ENCODE results near the gene UGT1A7.

Gene UGT1A7

DNA sequence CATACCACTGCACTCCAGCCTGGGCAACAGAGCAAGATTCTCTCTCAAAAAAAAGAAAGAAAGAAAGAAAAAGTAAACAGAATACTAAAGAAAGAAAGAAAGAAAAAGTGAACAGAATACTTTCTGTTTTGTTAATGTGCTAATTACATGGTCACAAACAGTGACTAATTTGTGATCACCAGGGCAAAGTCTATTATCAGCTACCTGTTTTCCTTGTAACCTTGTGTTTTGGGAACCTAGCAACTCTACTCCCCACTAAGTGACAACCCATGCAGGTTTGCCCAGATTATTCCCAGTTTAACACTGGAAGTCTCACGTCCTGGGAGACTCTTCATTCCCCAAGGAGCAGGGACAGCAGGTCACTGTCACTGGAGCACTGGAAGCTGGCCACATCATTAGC lies 26.7 kb upstream of the UGT1A7 start:
- TF ChIP-seq, protein P1, sequence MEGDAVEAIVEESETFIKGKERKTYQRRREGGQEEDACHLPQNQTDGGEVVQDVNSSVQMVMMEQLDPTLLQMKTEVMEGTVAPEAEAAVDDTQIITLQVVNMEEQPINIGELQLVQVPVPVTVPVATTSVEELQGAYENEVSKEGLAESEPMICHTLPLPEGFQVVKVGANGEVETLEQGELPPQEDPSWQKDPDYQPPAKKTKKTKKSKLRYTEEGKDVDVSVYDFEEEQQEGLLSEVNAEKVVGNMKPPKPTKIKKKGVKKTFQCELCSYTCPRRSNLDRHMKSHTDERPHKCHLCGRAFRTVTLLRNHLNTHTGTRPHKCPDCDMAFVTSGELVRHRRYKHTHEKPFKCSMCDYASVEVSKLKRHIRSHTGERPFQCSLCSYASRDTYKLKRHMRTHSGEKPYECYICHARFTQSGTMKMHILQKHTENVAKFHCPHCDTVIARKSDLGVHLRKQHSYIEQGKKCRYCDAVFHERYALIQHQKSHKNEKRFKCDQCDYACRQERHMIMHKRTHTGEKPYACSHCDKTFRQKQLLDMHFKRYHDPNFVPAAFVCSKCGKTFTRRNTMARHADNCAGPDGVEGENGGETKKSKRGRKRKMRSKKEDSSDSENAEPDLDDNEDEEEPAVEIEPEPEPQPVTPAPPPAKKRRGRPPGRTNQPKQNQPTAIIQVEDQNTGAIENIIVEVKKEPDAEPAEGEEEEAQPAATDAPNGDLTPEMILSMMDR (IDR thresholded peaks at IDR 0.05) = no peak

DNA sequence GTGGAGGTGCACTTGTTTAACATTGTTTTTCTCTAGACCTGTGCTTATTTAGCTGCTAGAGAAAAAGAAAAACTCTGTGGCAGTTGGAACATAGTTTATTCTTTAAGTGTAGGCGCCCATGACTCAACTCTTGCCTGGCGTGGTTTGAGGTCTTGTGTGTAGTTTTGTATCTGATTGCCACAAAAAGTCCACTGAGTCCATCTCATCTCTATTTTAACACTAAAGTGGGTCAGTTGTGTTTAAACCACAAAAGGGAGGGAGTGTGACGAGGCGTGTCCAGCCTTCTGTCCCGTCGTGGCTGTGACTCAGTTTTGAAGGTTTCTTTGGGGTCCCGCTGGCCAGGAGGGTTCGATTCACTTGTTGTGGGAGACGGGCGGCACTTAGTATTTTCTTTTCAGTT lies 25.3 kb upstream of the UGT1A7 start:
- TF ChIP-seq, protein P1 (IDR thresholded peaks at IDR 0.05) = no peak

DNA sequence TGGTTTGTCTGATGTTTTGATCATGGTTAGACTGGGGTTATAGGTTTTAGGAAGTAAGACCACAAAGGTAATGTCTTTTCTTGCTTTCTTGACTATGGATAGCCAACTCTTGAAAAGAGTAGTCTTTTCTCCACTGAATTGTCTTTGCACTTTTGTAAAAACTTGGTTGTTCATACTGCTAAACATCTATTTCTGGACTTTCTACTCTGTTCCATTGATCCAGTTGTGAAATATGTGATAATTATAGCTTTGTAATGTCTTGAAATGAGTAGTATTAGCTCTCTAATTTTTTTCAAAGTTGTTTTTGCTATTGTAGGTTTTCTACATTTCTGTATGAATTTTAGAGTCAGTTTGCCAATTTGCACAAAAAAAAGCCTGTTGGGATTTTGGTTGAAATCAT lies 23.1 kb upstream of the UGT1A7 start:
- TF ChIP-seq, protein P1 (IDR thresholded peaks at IDR 0.05) = no peak

DNA sequence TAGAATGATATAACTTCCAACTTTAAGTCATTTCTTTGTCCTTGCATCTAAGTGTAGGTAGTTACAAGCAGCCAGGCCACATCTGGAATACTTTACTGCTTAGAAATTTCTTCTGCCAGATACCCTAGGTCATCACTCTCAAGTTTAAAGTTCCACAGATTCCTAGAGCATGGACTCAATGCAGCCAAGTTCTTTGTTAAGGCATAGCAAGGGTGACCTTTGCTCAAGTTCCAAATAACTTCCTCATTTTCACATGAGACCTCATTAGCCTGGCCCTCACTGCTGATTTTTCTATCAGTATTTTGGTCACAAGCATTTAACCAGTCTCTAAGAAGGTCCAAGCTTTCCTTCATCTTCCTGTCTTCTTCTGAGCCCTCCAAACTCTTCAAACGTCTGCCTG lies 17.8 kb upstream of the UGT1A7 start:
- TF ChIP-seq, protein P1 (IDR thresholded peaks at IDR 0.05) = no peak

DNA sequence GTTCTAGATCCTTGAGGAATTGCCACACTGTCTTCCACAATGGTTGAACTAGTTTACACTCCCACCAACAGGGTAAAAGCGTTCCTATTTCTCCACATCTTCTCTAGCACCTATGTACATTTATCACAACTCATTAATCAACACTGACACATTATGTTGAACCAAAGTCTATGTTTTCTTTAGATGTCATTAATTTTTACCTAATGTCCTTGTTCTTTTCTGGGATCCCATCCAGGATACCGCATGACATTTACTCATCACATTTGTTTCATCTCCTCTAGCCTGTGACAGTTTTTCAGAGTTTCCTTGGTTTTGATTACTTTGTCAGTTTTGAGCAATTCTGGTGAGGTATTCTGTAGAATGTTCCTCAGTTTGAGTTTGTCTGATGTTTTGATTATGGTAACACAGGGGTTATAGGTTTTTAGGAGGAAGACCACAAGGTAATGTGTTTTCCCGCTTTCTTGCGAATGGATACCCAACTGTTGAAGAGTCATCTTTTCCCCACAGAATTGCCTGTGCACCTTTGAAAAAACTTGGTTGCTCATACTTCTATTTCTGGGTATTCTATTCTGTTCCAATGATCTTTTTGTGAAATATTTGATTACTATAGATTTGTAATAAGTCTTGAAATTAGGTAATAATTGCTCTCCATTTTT lies 13.0 kb upstream of the UGT1A7 start:
- TF ChIP-seq, protein P1 (IDR thresholded peaks at IDR 0.05) = no peak

DNA sequence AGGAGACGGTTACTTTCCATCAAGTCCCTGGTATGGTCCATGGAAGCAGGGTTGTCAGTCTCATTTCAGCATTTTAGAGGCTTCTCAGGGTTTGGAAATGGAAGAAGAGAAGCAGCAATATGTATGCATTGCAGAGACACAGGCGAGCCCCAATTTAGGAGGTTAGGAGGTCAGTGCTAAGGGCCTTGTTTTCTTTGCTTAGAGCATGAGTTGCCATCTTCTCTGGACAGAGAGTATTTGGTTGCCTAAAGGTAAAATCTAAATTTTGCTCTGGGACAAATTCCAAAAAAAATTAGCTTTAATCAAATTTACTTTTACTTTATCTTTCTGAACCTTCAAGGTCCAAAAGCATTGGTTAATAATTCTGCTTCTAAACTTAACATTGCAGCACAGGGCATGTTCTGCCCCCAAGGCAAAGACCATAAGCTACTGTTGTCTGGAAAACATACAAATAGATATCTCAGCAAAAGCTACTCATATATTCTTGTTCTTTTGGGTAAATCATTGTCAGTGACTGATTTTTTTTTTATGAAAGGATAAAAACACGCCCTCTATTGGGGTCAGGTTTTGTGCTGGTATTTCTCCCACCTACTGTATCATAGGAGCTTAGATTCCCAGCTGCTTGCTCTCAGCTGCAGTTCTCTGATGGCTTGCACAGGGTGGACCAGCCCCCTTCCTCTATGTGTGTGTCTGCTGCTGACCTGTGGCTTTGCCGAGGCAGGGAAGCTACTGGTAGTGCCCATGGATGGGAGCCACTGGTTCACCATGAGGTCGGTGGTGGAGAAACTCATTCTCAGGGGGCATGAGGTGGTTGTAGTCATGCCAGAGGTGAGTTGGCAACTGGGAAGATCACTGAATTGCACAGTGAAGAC lies 10.2 kb upstream of the UGT1A7 start, which contains the start of gene UGT1A9:
UGT1A9 (plus strand) TSS at position 609 of the 872 bp plus-strand sequence; CDS start at position 646, 37 bp downstream.
- TF ChIP-seq, protein P1 (IDR thresholded peaks at IDR 0.05) = no peak

DNA sequence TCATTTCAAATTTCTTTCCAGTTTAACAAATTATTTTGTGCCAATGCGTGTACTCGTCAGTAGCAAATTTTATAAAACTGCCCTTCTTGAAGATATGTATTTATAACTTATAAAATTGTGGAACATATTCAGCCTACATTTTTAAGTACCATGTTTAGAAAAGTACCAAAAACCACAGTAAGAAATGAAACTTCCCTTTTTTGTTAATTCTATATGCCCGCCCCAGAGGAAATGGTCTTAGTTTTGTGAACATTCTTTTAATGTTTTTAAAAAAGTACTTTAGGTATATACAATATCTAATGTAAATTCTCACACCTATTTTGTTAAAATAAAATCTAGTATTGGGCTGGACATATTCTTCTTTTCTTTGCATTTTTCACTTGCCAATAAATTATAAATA lies 8.8 kb upstream of the UGT1A7 start:
- TF ChIP-seq, protein P1 (IDR thresholded peaks at IDR 0.05) = no peak

Data from LNCAP (cell line).